ENCODE measurements around the gene MEGF8. TPM values are rescaled to one million over a fixed set of nuclear protein-coding genes. Genes with fewer than 3 reads are reported as not detected.

The MEGF8 gene
- total and polyA plus RNA-seq, 2 of the 13 experiments (the other 11 are each of a cell fraction or from before 2014, with no cell fraction given) = 4.0 to 8.8 TPM

DNA sequence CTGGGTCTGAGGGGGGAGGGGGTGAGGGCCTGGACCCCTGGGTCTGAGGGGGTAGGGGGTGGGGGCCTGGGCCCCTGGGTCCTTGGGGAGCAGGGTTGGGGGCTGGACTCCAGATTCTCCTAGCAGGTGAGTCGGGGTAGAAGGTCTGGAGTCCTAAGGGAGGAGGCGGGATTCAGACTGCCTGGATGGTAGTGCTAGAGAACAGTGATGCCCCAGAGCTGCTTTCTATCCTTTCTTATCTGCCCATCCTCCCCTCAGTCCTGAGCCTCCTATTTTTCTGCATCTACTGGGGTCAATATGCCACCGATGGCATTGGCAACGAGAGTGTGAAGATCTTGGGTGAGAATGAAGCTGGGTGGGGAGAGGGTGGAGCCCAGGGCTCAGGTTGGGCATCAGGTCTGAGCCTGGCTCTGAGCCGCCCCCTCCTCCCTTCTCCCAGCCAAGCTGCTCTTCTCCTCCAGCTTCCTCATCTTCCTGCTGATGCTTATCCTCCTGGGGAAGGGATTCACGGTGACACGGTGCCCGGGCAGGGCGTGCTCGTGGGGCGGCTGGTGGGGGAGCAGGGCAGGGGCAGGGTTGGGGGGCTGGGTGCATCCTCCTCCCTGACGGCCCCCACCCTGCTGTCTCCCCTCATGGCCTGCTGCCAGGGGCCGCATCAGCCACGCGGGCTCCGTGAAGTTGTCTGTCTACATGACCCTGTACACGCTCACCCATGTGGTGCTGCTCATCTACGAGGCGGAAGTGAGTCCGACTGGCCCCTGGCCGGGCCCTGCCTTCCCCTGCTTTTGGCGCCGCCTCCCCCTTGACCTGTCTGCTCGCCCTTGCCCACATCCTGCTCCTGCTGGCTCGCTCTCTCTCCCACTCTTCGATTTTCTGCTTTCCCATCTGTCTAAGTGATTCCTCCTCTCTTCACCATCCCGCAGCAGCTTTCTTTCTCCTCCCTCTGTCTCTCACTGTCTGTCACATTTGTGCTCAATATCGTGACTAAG, 8.9 kb upstream of the MEGF8 start (continued):
- no peak for TF ChIP-seq REST (IDR thresholded peaks at IDR 0.05; ENCODE audit: borderline replicate concordance in 1 of 2, low read depth in 1 of 2, low read length in 2 of 2)
- TF ChIP-seq HOXA9 (CRISPR knock-in tag; IDR thresholded peaks at IDR 0.05; ENCODE audit: borderline replicate concordance) = no peak
- TF ChIP-seq IRF9 (CRISPR knock-in tag; IDR thresholded peaks at IDR 0.05; ENCODE audit: borderline replicate concordance) = no peak
- TF ChIP-seq, protein P1, sequence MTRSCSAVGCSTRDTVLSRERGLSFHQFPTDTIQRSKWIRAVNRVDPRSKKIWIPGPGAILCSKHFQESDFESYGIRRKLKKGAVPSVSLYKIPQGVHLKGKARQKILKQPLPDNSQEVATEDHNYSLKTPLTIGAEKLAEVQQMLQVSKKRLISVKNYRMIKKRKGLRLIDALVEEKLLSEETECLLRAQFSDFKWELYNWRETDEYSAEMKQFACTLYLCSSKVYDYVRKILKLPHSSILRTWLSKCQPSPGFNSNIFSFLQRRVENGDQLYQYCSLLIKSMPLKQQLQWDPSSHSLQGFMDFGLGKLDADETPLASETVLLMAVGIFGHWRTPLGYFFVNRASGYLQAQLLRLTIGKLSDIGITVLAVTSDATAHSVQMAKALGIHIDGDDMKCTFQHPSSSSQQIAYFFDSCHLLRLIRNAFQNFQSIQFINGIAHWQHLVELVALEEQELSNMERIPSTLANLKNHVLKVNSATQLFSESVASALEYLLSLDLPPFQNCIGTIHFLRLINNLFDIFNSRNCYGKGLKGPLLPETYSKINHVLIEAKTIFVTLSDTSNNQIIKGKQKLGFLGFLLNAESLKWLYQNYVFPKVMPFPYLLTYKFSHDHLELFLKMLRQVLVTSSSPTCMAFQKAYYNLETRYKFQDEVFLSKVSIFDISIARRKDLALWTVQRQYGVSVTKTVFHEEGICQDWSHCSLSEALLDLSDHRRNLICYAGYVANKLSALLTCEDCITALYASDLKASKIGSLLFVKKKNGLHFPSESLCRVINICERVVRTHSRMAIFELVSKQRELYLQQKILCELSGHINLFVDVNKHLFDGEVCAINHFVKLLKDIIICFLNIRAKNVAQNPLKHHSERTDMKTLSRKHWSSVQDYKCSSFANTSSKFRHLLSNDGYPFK (CRISPR knock-in tag; IDR thresholded peaks at IDR 0.05; ENCODE audit: borderline replicate concordance) = peak; percentile 86; the same call in 1 of the 2 replicates
- TF ChIP-seq, protein P2, sequence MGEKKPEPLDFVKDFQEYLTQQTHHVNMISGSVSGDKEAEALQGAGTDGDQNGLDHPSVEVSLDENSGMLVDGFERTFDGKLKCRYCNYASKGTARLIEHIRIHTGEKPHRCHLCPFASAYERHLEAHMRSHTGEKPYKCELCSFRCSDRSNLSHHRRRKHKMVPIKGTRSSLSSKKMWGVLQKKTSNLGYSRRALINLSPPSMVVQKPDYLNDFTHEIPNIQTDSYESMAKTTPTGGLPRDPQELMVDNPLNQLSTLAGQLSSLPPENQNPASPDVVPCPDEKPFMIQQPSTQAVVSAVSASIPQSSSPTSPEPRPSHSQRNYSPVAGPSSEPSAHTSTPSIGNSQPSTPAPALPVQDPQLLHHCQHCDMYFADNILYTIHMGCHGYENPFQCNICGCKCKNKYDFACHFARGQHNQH (CRISPR knock-in tag; IDR thresholded peaks at IDR 0.05) = no peak
- TF ChIP-seq, protein P3, sequence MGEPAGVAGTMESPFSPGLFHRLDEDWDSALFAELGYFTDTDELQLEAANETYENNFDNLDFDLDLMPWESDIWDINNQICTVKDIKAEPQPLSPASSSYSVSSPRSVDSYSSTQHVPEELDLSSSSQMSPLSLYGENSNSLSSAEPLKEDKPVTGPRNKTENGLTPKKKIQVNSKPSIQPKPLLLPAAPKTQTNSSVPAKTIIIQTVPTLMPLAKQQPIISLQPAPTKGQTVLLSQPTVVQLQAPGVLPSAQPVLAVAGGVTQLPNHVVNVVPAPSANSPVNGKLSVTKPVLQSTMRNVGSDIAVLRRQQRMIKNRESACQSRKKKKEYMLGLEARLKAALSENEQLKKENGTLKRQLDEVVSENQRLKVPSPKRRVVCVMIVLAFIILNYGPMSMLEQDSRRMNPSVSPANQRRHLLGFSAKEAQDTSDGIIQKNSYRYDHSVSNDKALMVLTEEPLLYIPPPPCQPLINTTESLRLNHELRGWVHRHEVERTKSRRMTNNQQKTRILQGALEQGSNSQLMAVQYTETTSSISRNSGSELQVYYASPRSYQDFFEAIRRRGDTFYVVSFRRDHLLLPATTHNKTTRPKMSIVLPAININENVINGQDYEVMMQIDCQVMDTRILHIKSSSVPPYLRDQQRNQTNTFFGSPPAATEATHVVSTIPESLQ (CRISPR knock-in tag; conservative IDR thresholded peaks at IDR 0.05) = no peak
- TF ChIP-seq, protein P4, sequence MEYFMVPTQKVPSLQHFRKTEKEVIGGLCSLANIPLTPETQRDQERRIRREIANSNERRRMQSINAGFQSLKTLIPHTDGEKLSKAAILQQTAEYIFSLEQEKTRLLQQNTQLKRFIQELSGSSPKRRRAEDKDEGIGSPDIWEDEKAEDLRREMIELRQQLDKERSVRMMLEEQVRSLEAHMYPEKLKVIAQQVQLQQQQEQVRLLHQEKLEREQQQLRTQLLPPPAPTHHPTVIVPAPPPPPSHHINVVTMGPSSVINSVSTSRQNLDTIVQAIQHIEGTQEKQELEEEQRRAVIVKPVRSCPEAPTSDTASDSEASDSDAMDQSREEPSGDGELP (IDR thresholded peaks at IDR 0.05; ENCODE audit: borderline replicate concordance, low read depth) = no peak
- no peak for TF ChIP-seq SALL2 (CRISPR knock-in tag; IDR thresholded peaks at IDR 0.05)
- no peak for TF ChIP-seq KDM4B (CRISPR knock-in tag; IDR thresholded peaks at IDR 0.05)
- no peak for TF ChIP-seq RCOR2 (CRISPR knock-in tag; IDR thresholded peaks at IDR 0.05)
- no peak for TF ChIP-seq U2AF2 (IDR thresholded peaks at IDR 0.05; ENCODE audit: low read depth, low read length)
- TF ChIP-seq HOMEZ (CRISPR knock-in tag; IDR thresholded peaks at IDR 0.05; ENCODE audit: low read depth) = no peak
